GM18508 (cell line): Measurements from ENCODE around the gene DUT.
A peak's percentile ranks its signal among the peaks of the same experiment; 100 is the strongest.

Experiments used
- ATAC-seq: cut with Tn5 transposase; IDR thresholded peaks from one replicate; pipeline ENCODE4 v1.9.1; 2021; ENCODE audit warnings: moderate number of reproducible peaks; ENCODE audit not compliant: insufficient read depth, unreplicated experiment

DUT gene

GRCh38 chr15:48330855-48331795 is at the start of gene DUT:
Gene DUT (plus strand): TSS chr15:48331429. CDS start chr15:48331516, 87 bp downstream.
- peak; percentile 77 for ATAC-seq

DNA sequence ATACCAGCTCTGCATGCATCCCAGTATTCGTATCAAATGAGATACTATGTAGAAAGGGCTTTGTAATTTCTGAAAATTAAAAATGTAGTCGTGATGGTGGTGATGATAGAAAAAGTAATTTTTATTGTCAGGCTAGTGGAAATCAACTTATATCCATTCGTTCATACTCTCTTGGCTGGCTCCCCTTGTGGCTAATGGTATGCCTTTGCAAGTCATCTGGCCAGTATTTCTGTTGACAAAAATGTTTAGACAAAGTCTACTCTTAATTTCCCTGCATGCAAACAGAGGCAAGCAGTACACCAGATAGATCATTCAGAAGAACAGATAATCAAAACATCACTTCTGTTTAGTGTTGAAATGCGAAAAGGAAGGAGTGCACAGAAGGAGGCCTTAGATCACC is 49.6 kb upstream of the DUT start:
- ATAC-seq = no peak

- no peak for ATAC-seq
Observed at GRCh38 chr15:48282216-48282615, 49.0 kb upstream of the DUT start.

DNA sequence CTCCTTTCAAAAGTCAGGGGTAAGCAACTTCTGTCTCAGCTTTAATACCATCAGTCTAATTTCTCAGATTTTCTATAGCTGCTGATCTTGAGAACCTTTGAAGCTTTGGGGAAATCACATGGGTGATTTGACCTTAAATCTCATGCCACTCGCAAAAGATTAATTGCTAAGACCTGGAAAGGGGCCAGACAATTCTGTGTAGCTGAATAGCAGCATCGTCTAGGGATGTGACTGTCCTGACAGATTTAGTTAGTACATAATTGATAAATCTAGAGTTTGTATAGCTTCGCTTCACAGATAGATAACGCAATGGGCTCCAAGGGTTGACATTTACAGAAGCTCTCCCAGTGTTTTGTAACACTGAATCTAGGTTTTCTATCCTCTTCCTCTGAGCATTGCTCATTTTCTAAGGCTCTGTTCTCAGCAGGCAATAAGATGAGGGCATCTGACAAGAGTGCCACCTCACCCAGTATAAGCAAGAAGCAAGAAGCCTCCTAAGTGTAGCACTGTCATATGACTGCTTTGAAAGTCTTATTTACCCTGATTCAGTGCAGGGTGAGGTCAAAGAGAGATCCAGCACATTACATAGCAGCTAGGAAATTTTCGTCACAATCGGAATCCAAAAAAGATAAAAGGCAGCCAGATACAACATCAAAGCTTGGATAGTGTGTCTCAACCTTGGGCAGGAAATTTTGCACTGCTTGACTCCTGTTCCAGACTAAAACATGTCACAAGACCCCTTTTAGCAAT is 47.7 kb upstream of the DUT start:
- ATAC-seq = no peak

- no peak for ATAC-seq
Observed at GRCh38 chr15:48285329-48286214, 45.7 kb upstream of the DUT start.

DNA sequence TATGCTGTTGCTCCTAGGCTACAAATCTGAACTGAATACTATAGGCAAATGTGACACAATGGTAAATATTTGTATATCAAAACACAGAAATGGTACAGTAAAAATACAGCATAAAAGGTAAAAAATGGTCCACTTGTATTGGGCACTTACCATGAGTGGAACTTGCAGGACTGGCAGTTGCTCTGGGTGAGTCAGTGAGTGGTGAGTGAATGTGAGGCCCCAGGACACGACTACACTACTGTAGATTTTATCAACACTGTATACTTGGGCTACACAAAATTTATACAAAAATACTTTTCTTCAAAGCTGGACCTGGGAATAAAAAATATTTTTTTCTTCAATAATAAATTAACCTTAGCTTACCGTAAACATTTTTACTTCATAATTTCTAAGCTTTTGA is 41.6 kb upstream of the DUT start:
- ATAC-seq = no peak

DNA sequence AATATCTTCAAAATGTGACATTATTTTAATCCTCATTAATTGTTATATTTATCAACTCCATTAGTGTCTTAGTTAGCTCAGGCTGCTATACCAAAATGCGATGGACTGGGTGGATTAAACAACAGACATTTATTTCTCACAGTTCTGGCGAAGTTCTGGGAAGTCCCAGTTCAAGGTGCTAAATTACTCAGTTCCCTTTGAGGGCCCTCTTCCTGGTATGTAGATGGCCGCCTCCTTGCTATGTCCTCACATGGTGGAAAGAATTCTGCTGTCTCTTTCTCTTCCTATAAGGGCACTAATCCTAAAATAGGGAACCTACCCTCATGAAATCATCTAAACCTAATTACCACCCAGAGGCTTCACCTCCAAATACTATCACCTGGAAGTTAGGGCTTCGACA is 38.8 kb upstream of the DUT start:
- ATAC-seq = no peak

GRCh38 chr15:48297668-48298067 is 33.6 kb upstream of the DUT start:
- ATAC-seq = no peak

GRCh38 chr15:48298914-48299313 is 32.3 kb upstream of the DUT start:
- ATAC-seq = no peak

DNA sequence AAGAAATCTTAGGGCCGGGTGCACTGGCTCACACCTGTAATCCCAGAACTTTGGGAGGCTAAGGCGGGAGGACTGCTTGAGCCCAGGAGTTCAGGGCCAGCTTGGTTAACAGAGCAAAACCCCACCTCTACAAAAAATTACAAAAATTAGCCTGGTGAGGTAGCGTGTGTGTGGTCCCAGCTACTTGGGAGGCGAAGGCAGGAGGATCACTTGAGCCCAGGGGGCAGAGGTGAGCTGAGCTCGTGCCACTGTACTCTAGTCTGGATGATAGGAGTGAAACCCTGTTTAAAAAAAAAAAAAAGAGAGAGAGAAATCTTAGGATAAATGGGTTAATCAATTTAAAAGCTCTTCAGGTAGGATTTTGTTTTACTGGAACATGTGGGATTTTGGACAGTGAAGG is 31.2 kb upstream of the DUT start:
- no peak for ATAC-seq

GRCh38 chr15:48304398-48304797 is 26.8 kb upstream of the DUT start:
- no peak for ATAC-seq

GRCh38 chr15:48306639-48307038 is 24.6 kb upstream of the DUT start:
- ATAC-seq = no peak

DNA sequence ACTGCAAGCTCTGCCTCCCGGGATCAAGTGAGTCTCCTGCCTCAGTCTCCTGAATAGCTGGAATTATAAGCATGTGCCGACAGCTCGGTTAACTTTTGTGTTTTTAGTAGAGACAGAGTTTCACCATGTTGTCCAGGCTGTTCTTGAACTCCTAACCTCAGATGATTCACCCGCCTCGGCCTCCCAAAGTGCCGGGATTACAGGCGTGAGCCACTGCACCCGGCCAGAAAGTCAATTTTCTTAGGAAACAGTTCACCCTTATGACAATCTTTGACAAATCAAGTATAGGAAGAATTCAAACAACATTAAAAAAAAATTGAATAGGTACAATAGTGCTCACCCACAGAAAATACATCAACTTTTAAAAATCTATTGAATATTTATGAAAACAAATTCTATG is 23.6 kb upstream of the DUT start:
- no peak for ATAC-seq

GRCh38 chr15:48309740-48310139 is 21.5 kb upstream of the DUT start:
- no peak for ATAC-seq

- ATAC-seq = no peak
Observed at GRCh38 chr15:48313216-48313615, 18.0 kb upstream of the DUT start.

DNA sequence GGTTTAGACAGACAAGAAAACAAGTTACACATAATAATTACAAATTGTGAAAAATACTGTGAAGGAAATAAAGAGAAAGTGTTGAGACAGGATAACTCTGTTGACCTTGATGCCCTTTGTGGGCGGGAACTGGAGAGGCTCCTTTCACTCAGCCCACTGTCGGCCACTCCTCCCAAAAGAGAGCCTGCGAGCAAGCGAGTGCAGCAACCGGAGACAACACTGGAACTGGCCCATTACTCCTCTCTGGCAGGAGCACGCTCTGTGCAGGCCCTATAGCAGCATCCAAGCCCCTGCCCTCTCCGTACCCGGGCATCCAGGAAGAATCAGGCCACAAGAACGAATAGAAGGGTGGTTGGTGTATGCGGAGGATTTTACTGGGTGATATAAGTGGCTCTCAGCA is 16.2 kb upstream of the DUT start:
- ATAC-seq = no peak

DNA sequence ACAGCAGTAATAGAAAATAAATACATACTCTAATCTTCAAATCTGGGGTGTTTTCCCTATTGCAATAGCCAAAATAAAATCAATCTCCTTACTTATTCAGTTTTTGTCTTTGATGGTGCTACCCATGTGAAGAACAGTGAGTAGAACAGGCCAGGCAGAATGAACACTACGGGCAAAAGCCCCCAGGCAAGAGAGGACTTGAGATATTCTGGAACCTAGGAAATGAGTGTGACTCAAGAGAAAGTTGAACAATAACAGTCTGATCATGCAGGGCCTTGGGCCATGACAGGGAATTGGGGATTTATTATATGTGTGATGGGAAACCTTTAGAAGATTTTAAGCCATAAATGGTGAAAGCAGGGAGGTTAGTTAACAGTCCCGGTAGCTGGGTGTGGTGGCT is 14.0 kb upstream of the DUT start:
- ATAC-seq = no peak

DNA sequence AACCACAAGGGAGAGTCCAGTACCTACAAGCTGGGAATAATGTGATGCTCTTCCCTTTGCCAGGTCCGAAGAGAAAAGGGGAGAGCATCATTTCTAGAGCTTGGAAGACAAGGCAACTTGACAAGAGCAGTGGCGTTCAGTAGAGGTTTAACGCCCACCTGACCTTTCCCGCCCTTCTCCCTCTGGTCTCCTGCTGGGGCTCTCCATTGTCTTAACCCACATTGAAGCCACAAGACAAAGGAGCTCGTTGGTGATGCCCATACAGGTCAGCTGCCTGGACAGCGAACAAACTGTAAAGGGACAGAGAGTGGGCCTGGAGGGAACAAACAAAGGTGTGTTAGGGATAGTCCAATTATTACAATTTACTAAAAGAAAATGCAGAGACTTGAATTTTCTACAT is 13.1 kb upstream of the DUT start:
- no peak for ATAC-seq

DNA sequence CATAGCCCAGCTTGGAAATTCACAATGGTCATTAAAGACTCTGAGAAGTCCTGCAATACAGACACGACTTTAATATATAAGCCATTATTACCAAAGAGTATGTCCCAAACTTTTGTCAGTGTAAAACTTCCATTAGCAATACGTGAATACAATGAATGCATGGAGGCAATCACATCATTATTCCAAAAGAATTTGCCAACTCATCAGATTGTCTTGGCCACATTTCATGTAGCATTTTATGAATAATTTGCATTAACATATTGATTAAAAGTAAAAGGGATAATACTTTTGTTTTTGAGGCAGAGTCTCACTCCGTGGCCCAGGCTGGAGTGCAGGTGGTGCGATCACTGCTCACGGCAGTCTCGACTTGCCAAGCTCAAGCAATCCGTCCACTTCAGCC is 7.9 kb upstream of the DUT start:
- ATAC-seq = no peak

- no peak for ATAC-seq
Observed at GRCh38 chr15:48324949-48325348, 6.3 kb upstream of the DUT start.

- no peak for ATAC-seq
Observed at GRCh38 chr15:48325400-48325799, 5.8 kb upstream of the DUT start.
